Breast epithelium (tissue), 4 donors: ENCODE results near the gene CIAPIN1. TPM values are rescaled to one million over a fixed set of nuclear protein-coding genes. Genes with fewer than 3 reads are reported as not detected.

ENCODE experiments used
- DNase-seq, 2 donors: peaks; one replicate each; pipeline ENCODE4 v3.0.0-alpha.2; 2019; ENCODE audit warnings: low spot score in 2 of 2
- H3K27ac ChIP-seq, 2 donors: fragments of 200-600 bp; sonication (generic) in 1 of 2; one replicate each; pipeline ENCODE4 v1.5.1; 2016 to 2019; ENCODE audit warnings: mild to moderate bottlenecking in 1 of 2
- H3K27me3 ChIP-seq, 2 donors: fragments of 200-600 bp; sonication (generic) in 1 of 2; one replicate each; pipeline versions ENCODE4 v1.5.1 to v1.6.0; 2017 to 2019; ENCODE audit warnings: control low read depth in 1 of 2, mild to moderate bottlenecking in 1 of 2
- H3K36me3 ChIP-seq: fragments of 200-600 bp; one replicate; pipeline ENCODE4 v1.5.1; 2019
- H3K4me1 ChIP-seq, 2 donors: fragments of 200-600 bp; sonication (generic); one replicate each; pipeline ENCODE4 v1.5.1; 2016 to 2019; ENCODE audit warnings: control low read depth in 1 of 2
- H3K4me3 ChIP-seq, 3 donors: fragments of 200-600 bp; sonication (generic); 1 replicate in 2 of 3; 2 replicates in 1 of 3; pipeline ENCODE4 v1.5.1; 2016 to 2019; ENCODE audit warnings: mild to moderate bottlenecking in 3 of 3, moderate library complexity in 2 of 3
- H3K9me3 ChIP-seq, 2 donors: fragments of 200-600 bp; sonication (generic) in 1 of 2; one replicate each; pipeline ENCODE4 v1.5.1; 2016 to 2019; ENCODE audit warnings: control low read depth in 1 of 2
- CTCF ChIP-seq, 3 donors: fragments of 450-650 bp; IDR thresholded peaks; one replicate each; pipeline ENCODE4 v1.5.1; 2016 to 2017; ENCODE audit warnings: antibody characterized with exemption in 3 of 3, mild to moderate bottlenecking in 3 of 3, moderate library complexity in 3 of 3
- POLR2A ChIP-seq: fragments of 450-650 bp; IDR thresholded peaks from one replicate; pipeline ENCODE4 v1.6.1; 2016; ENCODE audit warnings: antibody characterized with exemption, mild to moderate bottlenecking, moderate library complexity
- POLR2AphosphoS5 ChIP-seq, 3 donors: sonication (generic); formaldehyde crosslinking; IDR thresholded peaks; one replicate each; pipeline ENCODE4 v1.6.1; 2017; ENCODE audit warnings: antibody characterized with exemption in 3 of 3
- intact Hi-C: fragments of 100-400 bp; cut with DNase I; formaldehyde crosslinking; loops from one replicate; pipeline ENCODE4 v1.15.1; 2023; ENCODE audit warnings: low total_unique reads
- total RNA-seq, 3 donors: library from RNA; depleted of rRNA; stranded (reverse); fragments of >200 nt; gene quantifications; one replicate each; pipeline ENCODE4 v1.1.0, GENCODE V29; 2016

Gene CIAPIN1
- total RNA-seq, 3 donors from 2014 or later = 23.4 to 33.2 (median 28.8) TPM

GRCh38 chr16:57474671-57475661 lies 27.8 kb upstream of the CIAPIN1 start:
- Histone ChIP-seq H3K36me3 (no peaks in the 10 kb centered on the region), H3K9me3 (no peaks in the 10 kb centered on the region), H3K4me3 (no peak overlapping the region), H3K27ac (no peak overlapping the region), H3K4me1 (peaks cover 0 to 11% of the 10 kb centered on the region in 2 donors), H3K27me3 (no peaks in the 10 kb centered on the region)
- peak in 1 of 2 donors; percentile 48 for DNase-seq
- intact Hi-C loops = no loop called here
- TF ChIP-seq CTCF (IDR thresholded peaks at IDR 0.05) (no peak), POLR2AphosphoS5 (IDR thresholded peaks at IDR 0.05) (no peak), POLR2A (no peak)

- intact Hi-C loops = no loop called here
- DNase-seq = no peak
- TF ChIP-seq CTCF (IDR thresholded peaks at IDR 0.05) (no peak), POLR2AphosphoS5 (IDR thresholded peaks at IDR 0.05) (no peak), POLR2A (no peak)
- peaks cover 3% of the 10 kb centered on the region for H3K36me3 ChIP-seq
- no peaks in the 10 kb centered on the region for H3K27me3 ChIP-seq
- H3K9me3 ChIP-seq = no peaks in the 10 kb centered on the region
- H3K4me1 ChIP-seq = peaks cover 0 to under 1% of the 10 kb centered on the region in 2 donors
- H3K27ac ChIP-seq = no peak overlapping the region
- no peak overlapping the region for H3K4me3 ChIP-seq
Observed at GRCh38 chr16:57473906-57474305, 26.7 kb upstream of the CIAPIN1 start.

- intact Hi-C loops = no loop called here
- Histone ChIP-seq H3K4me3 (no peak overlapping the region), H3K36me3 (peaks cover 4% of the 10 kb centered on the region), H3K4me1 (no peaks in the 10 kb centered on the region), H3K27me3 (no peaks in the 10 kb centered on the region), H3K27ac (no peak overlapping the region), H3K9me3 (no peaks in the 10 kb centered on the region)
- DNase-seq = peak in 1 of 2 donors; percentile 41
- TF ChIP-seq CTCF (IDR thresholded peaks at IDR 0.05) (no peak), POLR2AphosphoS5 (IDR thresholded peaks at IDR 0.05) (no peak), POLR2A (no peak)
Observed at GRCh38 chr16:57473176-57473840, 26.1 kb upstream of the CIAPIN1 start.

GRCh38 chr16:57472665-57473060 lies 25.5 kb upstream of the CIAPIN1 start:
- H3K27ac ChIP-seq = peak overlapping the region in 1 of 2 donors; percentile 58

More at GRCh38 chr16:57472665-57473060, 25.5 kb upstream of the CIAPIN1 start:
- no peak overlapping the region for H3K4me3 ChIP-seq
- no peak for TF ChIP-seq CTCF (IDR thresholded peaks at IDR 0.05)
- no peak for TF ChIP-seq POLR2A
- TF ChIP-seq POLR2AphosphoS5 (IDR thresholded peaks at IDR 0.05) = no peak
- peak in 1 of 2 donors; percentile 10 for DNase-seq
- intact Hi-C loops = no loop called here
- peaks cover 4% of the 10 kb centered on the region for H3K36me3 ChIP-seq
- no peaks in the 10 kb centered on the region for H3K9me3 ChIP-seq
- no peaks in the 10 kb centered on the region for H3K27me3 ChIP-seq
- H3K4me1 ChIP-seq = no peaks in the 10 kb centered on the region
